Forelimb muscle (tissue), 1 donor: Measurements from ENCODE around the gene ZFYVE28. TPM values are rescaled to one million over a fixed set of nuclear protein-coding genes. Genes with fewer than 3 reads are reported as not detected.
"Not testable (repeated sequence)": the region's sequence is repeated elsewhere in the genome, so short reads cannot be mapped to it uniquely, and the experiment has no call there.

Experiments used
- DNase-seq: peaks from one replicate; pipeline ENCODE4 v3.0.0-alpha.2; 2013; ENCODE audit warnings: low read depth
- polyA plus RNA-seq: library from polyadenylated mRNA; unstranded; fragments of 120-200 nt; gene quantifications from one replicate; pipeline ENCODE4 v1.2.1, GENCODE V29; 2013; ENCODE audit not compliant: insufficient read length

The ZFYVE28 gene
- polyA plus RNA-seq, 1 donor: 1.7 TPM

- DNase-seq: no peak
Measured at GRCh38 chr4:2248821-2249261, 169.6 kb downstream of the ZFYVE28 start.

DNA sequence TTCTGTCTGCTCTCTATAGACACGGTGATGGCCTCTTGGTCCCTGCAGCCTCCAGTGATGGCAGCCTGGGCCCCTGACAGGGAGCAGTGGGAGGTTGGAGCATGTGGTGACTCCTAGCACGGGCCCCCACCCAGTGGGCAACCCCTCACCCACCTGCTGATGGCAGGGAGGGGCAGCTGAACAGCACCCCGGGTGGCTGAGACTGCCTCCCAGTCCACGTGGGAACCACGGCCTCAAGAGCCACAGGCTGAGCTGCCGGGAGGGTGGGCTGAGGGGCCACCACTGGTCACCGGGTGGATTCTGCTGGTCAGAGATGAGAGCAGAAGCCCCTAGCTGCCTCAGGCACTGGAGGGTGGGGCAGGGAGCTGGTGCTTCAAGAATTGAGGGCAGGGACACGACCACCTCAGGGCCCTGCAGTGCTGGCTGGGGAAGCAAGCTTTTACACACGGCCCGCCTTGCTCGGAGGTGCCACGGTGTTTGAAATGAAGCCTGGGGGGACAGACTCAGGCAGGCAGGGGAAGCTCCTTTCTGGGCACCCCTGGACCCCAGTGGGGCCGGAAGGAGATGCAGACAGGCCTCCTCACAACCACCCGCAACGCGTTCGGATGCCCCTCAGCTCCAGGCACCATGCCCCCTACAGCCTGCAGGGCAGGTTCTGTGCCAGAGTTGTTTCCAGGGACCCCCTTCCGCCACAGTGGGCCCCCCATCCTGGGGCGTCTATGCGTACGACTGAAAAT, 170.2 kb downstream of the ZFYVE28 start:
- no peak for DNase-seq

GRCh38 chr4:2247128-2248043, 171.1 kb downstream of the ZFYVE28 start:
- DNase-seq: no peak

GRCh38 chr4:2246384-2247127, 171.9 kb downstream of the ZFYVE28 start:
- DNase-seq: no peak

DNA sequence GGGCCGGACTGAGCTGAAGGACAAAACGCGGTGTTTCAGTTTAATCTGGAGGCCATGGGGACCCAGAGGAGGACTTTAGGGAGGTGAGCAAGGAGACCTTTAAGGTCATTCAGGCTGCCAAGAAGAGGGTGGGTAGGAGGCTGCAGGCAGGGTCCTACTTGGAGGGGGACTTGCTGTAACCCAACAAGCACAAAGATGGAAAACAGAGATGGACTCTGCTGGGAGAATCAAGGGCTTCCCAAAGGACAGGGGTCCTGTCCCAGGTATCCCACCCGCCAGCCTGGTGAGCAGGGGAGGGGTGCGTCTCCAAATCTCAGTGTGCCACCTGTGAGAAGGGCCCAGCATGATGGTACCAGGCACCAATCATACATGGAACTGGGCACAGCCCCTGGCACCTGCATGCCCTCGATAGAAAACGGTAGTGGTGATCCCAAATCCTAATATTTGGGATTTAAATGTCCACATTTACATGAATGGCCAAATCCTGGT, 172.6 kb downstream of the ZFYVE28 start:
- no peak for DNase-seq

GRCh38 chr4:2245057-2245786, 173.2 kb downstream of the ZFYVE28 start:
- DNase-seq: no peak

DNA sequence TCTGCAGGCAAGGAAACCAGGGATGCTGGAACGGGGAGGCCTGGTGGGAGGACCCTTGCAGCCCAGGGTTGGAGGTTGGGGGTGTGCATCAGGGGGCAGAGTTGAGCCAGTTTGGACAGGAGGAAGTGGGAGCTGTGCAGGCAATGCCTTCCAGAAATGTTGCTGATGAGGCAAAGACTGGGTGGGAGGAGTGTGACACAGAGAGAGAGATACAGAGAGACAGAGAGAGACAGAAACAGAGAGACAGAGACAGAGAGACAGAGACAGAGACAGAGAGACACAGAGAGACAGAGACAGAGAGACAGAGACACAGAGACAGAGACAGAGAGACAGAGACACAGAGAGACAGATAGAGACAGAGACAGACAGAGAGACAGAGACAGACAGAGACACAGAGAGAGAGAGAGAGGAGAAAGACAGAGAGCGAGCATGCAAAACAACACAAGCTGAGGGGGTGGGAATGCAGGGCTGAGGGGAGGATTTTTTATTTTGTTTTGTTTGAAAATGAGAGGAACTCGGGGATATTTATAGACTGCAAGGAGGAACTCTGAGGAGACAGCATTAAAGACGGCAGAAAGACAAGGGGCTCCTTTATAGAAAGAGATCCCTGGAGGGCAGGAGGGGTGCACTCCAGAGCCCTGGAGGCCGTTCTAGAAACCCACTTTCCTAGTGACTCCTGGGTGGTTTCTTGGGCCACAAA, 174.6 kb downstream of the ZFYVE28 start:
- no peak for DNase-seq

GRCh38 chr4:2241410-2242353, 176.8 kb downstream of the ZFYVE28 start, which contains the start of the genes HAUS3 and POLN:
HAUS3 (minus strand) TSS chr4:2242121; CDS start chr4:2240946, 1,175 bp downstream.
POLN (minus strand) TSS chr4:2242121; CDS start chr4:2229231, 12,890 bp downstream.
- DNase-seq: peak; percentile 92

DNA sequence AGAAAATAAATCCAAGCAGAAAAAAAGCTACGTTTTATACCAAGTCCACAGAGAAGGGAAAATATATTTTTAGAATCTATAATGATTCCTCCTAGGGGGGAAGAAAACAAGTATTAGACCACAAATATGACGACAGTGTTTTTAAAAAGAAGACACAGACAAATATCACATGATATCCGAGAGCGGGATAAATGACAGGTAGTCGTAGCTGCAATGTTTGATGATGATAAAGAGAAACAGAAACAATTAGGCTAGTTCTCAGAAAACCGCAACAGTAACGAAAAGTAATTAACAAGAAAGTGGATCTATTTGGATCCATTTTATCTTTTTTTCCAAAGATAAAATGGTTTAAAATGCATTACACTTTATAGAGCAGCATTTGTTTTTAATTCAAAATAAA, 177.4 kb downstream of the ZFYVE28 start:
- no peak for DNase-seq

- no peak for DNase-seq
Measured at GRCh38 chr4:2236944-2237666, 181.3 kb downstream of the ZFYVE28 start.

DNA sequence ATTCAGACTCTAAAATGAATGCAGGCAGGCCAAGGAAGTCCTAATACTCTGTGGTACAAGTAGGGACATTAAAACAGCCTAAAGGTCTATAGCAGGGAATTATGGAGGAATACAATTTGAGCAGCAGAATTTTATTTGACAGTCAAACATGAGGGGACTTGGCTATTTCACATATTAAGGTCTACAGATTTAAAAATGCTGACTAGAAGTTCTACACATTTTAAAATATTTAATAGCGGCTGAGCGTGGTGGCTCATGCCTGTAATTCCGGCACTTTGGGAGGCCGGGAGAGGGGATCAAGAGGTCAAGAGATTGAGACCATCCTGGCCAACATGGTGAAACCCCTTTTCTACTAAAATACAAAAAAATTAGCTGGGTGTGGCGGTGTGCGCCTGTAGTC, 187.4 kb downstream of the ZFYVE28 start:
- no peak for DNase-seq

DNA sequence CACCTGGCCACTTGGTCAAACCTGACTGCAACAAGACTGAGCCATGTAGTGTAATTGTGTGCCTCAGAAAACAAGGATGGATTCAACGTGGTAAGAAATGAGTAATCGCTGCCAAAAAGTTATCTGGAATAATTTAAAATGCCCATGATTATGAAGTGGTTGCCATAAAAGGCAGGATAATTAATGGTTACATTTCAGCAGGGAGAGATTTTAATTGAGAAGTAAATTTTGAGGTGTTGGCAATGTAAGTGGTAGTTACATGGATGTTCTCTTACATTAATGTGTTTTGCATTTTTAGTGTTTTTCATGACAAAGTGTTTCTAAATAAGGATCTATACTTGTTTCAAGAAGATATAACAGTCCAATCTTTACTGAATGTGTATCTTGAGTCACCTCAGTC, 192.2 kb downstream of the ZFYVE28 start:
- no peak for DNase-seq

DNA sequence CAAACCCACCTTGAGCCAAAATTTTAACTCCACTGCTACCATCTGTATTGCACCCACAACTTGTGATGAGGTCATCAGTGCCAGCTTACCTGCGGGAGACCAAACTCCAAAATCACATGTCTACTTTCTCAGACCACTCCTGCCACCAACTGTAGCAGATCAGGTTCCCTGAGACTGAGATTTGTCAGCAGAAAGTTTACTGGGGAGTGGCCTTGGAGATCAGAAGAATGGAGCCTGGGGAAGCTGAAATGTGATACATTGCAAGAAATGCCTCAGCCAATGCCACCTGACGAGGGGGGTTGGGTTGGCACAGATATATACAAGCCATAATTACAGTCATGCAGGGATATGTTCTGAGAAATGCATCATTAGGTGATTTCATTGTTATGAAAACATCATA, 195.6 kb downstream of the ZFYVE28 start:
- no peak for DNase-seq

GRCh38 chr4:2221378-2221777, 197.1 kb downstream of the ZFYVE28 start:
- DNase-seq: not testable (repeated sequence)

DNA sequence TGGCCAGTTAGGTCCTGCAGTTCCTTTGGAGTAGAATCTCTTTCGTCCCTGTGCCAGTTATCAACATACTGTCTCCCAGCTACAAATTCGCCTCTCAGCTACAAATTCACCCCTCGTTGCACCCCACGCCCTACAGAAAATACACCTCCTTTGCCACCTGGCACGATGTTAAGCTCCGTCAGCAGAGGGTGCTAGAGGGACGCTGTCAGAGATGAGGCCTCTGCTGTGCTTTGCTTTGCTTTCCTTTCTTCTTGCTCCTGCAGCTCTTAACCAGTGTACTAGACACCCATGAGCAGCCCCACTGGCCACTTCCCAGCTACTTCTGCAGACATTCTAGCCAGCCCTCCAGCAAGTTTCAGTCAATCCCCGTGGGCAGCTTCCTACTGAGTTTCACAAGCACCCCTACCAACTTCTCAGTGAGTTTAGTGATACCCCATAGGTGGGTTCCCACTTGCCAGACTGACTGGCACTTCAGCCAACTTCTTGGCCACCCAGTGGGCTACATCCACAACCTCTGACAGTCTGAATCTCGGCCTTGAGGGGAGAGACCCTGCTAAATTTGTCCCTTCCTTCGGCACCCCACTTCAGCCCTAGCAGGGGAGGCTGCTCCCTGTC, 198.3 kb downstream of the ZFYVE28 start:
- peak; percentile 43 for DNase-seq
